ENCODE results near the gene TNPO2.

DNA sequence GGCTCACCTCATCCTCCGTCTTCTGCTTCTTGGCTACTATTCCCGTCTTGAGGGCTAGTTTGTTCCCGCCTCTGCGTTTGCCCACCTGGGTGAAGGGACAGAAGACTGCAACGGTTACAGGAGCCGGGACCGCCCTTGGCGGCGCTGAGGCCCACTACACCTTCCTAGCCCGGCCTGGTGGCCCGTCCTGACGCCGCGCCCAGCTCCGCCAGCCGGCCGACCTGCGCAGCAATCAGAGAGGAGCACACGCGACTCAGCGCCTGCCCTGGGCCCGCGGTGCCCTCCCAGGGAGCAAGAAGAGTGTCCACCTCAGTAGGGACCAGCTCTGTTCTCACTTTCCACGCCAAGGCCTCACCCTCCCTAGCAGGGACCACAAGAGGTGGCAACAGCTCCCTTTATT lies 7.6 kb upstream of the TNPO2 start:
- TF ChIP-seq, protein P1, sequence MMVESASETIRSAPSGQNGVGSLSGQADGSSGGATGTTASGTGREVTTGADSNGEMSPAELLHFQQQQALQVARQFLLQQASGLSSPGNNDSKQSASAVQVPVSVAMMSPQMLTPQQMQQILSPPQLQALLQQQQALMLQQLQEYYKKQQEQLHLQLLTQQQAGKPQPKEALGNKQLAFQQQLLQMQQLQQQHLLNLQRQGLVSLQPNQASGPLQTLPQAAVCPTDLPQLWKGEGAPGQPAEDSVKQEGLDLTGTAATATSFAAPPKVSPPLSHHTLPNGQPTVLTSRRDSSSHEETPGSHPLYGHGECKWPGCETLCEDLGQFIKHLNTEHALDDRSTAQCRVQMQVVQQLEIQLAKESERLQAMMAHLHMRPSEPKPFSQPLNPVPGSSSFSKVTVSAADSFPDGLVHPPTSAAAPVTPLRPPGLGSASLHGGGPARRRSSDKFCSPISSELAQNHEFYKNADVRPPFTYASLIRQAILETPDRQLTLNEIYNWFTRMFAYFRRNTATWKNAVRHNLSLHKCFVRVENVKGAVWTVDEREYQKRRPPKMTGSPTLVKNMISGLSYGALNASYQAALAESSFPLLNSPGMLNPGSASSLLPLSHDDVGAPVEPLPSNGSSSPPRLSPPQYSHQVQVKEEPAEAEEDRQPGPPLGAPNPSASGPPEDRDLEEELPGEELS (CRISPR knock-in tag; IDR thresholded peaks at IDR 0.05), result no peak
- TF ChIP-seq NR2C2 (CRISPR knock-in tag; IDR thresholded peaks at IDR 0.05) (no peak), ZNF671 (CRISPR knock-in tag; IDR thresholded peaks at IDR 0.05) (no peak)
- TF ChIP-seq, protein P2, sequence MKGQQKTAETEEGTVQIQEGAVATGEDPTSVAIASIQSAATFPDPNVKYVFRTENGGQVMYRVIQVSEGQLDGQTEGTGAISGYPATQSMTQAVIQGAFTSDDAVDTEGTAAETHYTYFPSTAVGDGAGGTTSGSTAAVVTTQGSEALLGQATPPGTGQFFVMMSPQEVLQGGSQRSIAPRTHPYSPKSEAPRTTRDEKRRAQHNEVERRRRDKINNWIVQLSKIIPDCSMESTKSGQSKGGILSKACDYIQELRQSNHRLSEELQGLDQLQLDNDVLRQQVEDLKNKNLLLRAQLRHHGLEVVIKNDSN (CRISPR knock-in tag; IDR thresholded peaks at IDR 0.05), result no peak
- TF ChIP-seq, protein P3, sequence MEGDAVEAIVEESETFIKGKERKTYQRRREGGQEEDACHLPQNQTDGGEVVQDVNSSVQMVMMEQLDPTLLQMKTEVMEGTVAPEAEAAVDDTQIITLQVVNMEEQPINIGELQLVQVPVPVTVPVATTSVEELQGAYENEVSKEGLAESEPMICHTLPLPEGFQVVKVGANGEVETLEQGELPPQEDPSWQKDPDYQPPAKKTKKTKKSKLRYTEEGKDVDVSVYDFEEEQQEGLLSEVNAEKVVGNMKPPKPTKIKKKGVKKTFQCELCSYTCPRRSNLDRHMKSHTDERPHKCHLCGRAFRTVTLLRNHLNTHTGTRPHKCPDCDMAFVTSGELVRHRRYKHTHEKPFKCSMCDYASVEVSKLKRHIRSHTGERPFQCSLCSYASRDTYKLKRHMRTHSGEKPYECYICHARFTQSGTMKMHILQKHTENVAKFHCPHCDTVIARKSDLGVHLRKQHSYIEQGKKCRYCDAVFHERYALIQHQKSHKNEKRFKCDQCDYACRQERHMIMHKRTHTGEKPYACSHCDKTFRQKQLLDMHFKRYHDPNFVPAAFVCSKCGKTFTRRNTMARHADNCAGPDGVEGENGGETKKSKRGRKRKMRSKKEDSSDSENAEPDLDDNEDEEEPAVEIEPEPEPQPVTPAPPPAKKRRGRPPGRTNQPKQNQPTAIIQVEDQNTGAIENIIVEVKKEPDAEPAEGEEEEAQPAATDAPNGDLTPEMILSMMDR (IDR thresholded peaks at IDR 0.05), result no peak

Data from WTC11 (cell line).